H1 (cell line): ENCODE measurements around the gene RIT2. TPM values are rescaled to one million over a fixed set of nuclear protein-coding genes. Genes with fewer than 3 reads are reported as not detected.

Experiments
- CTCF ChIA-PET: fragments of 300-600 bp; sonication (Branson Sonifier 250); formaldehyde crosslinking; loops from one replicate; lab custom pipeline; 2021; ENCODE audit not compliant: partially characterized antibody; lab: Charles Lee
- POLR2A ChIA-PET: fragments of 300-600 bp; sonication (Branson Sonifier 250); formaldehyde crosslinking; loops from one replicate; lab custom pipeline; 2021; ENCODE audit warnings: inconsistent platforms; ENCODE audit not compliant: partially characterized antibody; lab: Charles Lee
- DNase-seq, 2 experiments: peaks; one replicate each; pipeline versions ENCODE4 v3.0.0 to v3.0.0-alpha.2; 2010 to 2022; ENCODE audit warnings: low spot score in 2 of 2, low read depth in 1 of 2, mixed read lengths in 1 of 2
- FAIRE-seq: peaks from 2 replicates; lab custom pipeline; 2011; peaks lifted over from hg19 to GRCh38; lab: Jason Lieb, UNC
- H2AFZ ChIP-seq: 2 replicates; pipeline ENCODE4 v1.8.1; 2012; ENCODE audit warnings: low read length, inconsistent platforms
- H2AK5ac ChIP-seq: 2 replicates; pipeline ENCODE4 v1.6.1; 2013; ENCODE audit warnings: low read depth, low read length
- H2BK120ac ChIP-seq: replicated peaks from 2 replicates; pipeline ENCODE3; 2013; ENCODE audit warnings: low read depth, low read length, inconsistent platforms
- H2BK12ac ChIP-seq: 2 replicates; pipeline ENCODE4 v1.6.1; 2013; ENCODE audit warnings: low read depth, low read length
- H2BK15ac ChIP-seq: 2 replicates; pipeline ENCODE4 v1.6.1; 2013; ENCODE audit warnings: low read length
- H2BK20ac ChIP-seq: 2 replicates; pipeline ENCODE4 v1.6.1; 2013; ENCODE audit warnings: low read length
- H2BK5ac ChIP-seq: 2 replicates; pipeline ENCODE4 v1.6.1; 2013; ENCODE audit warnings: low read depth, low read length
- H3K14ac ChIP-seq: 2 replicates; pipeline ENCODE4 v1.6.1; 2013; ENCODE audit warnings: inconsistent platforms; ENCODE audit not compliant: insufficient read length
- H3K18ac ChIP-seq: 2 replicates; pipeline ENCODE4 v1.6.1; 2013; ENCODE audit warnings: low read length; ENCODE audit errors: extremely low read depth
- H3K23ac ChIP-seq: 2 replicates; pipeline ENCODE4 v1.6.1; 2013; ENCODE audit warnings: inconsistent platforms; ENCODE audit not compliant: insufficient read length
- H3K23me2 ChIP-seq: 2 replicates; pipeline ENCODE4 v1.6.1; 2013; ENCODE audit warnings: low read depth, low read length
- H3K27ac ChIP-seq: 2 replicates; pipeline ENCODE4 v1.6.1; 2011; ENCODE audit warnings: low read depth, low read length, inconsistent platforms
- H3K27me3 ChIP-seq, 4 experiments: replicated peaks in 1 of 4; 1 replicate in 1 of 4; 2 replicates in 3 of 4; pipeline versions ENCODE4 v1.6.1 to v1.8.1; 2011 to 2013; ENCODE audit warnings: low read length in 3 of 4, mild to moderate bottlenecking in 3 of 4, inconsistent platforms in 2 of 4, mixed read lengths in 2 of 4, moderate library complexity in 1 of 4; ENCODE audit not compliant: control insufficient read depth in 3 of 4, insufficient read depth in 3 of 4; ENCODE audit errors: extremely low read depth in 1 of 4
- H3K36me3 ChIP-seq, 4 experiments: 2 replicates each; pipeline versions ENCODE4 v1.6.1 to v1.8.1; 2011 to 2013; ENCODE audit warnings: mild to moderate bottlenecking in 4 of 4, low read length in 3 of 4, moderate library complexity in 2 of 4, control low read depth in 1 of 4, inconsistent platforms in 1 of 4; ENCODE audit not compliant: insufficient read depth in 4 of 4, control insufficient read depth in 2 of 4
- H3K4ac ChIP-seq: replicated peaks from 2 replicates; pipeline ENCODE3; 2013; ENCODE audit warnings: low read length, low read depth, mixed read lengths, inconsistent platforms; ENCODE audit not compliant: insufficient read length
- H3K4me1 ChIP-seq, 4 experiments: replicated peaks in 1 of 4; 1 replicate in 1 of 4; 2 replicates in 3 of 4; pipeline versions ENCODE4 v1.6.1 to v1.8.1; 2011 to 2013; ENCODE audit warnings: low read length in 3 of 4, inconsistent platforms in 2 of 4, mixed read lengths in 1 of 4; ENCODE audit not compliant: insufficient read depth in 4 of 4, control insufficient read depth in 3 of 4
- H3K4me2 ChIP-seq, 2 experiments: 2 replicates each; pipeline versions ENCODE4 v1.6.1 to v1.8.1; 2011 to 2013; ENCODE audit warnings: low read depth in 2 of 2, low read length in 2 of 2, control low read depth in 1 of 2, inconsistent platforms in 1 of 2, mild to moderate bottlenecking in 1 of 2; ENCODE audit not compliant: insufficient read depth in 1 of 2
- H3K4me3 ChIP-seq, 4 experiments: fragments of 200-600, 300-600 bp in 1 of 4; sonication (generic), shearing (Covaris generic), sonication (Bioruptor Twin) in 1 of 4; 2 replicates each; pipeline versions ENCODE4 v1.5.1 to v1.8.1; 2011 to 2016; ENCODE audit warnings: low read length in 4 of 4, low read depth in 3 of 4, control low read depth in 2 of 4, inconsistent platforms in 2 of 4, mild to moderate bottlenecking in 2 of 4, mixed read lengths in 1 of 4, moderate library complexity in 1 of 4; ENCODE audit not compliant: insufficient read depth in 2 of 4; ENCODE audit errors: extremely low read depth in 1 of 4
- H3K56ac ChIP-seq: replicated peaks from 2 replicates; pipeline ENCODE3; 2013; ENCODE audit warnings: low read depth, mild to moderate bottlenecking, mixed read lengths, low read length, inconsistent platforms; ENCODE audit not compliant: insufficient read length
- H3K79me1 ChIP-seq: 2 replicates; pipeline ENCODE4 v1.6.1; 2013; ENCODE audit warnings: low read depth, low read length, control low read depth
- H3K79me2 ChIP-seq, 2 experiments: 2 replicates each; pipeline versions ENCODE4 v1.6.1 to v1.8.1; 2012 to 2013; ENCODE audit warnings: low read length in 2 of 2, mild to moderate bottlenecking in 2 of 2, inconsistent platforms in 1 of 2; ENCODE audit not compliant: insufficient read depth in 2 of 2, control insufficient read depth in 1 of 2
- H3K9ac ChIP-seq, 4 experiments: replicated peaks in 1 of 4; 1 replicate in 1 of 4; 2 replicates in 3 of 4; pipeline versions ENCODE4 v1.6.1 to v1.8.1; 2011 to 2013; ENCODE audit warnings: low read depth in 3 of 4, low read length in 3 of 4, control low read depth in 2 of 4, mild to moderate bottlenecking in 2 of 4, moderate library complexity in 2 of 4, inconsistent platforms in 1 of 4; ENCODE audit errors: extremely low read depth in 1 of 4
- H3K9me3 ChIP-seq, 2 experiments: 2 replicates each; pipeline versions ENCODE4 v1.6.1 to v1.8.1; 2012 to 2013; ENCODE audit warnings: mild to moderate bottlenecking in 2 of 2, moderate library complexity in 2 of 2, control low read depth in 1 of 2, inconsistent platforms in 1 of 2, low read depth in 1 of 2, low read length in 1 of 2, mixed read lengths in 1 of 2; ENCODE audit not compliant: insufficient read depth in 2 of 2
- H4K20me1 ChIP-seq, 2 experiments: replicated peaks in 1 of 2; 2 replicates each; pipeline versions ENCODE3 to v1.8.1; 2011 to 2013; ENCODE audit warnings: inconsistent platforms in 2 of 2, low read length in 2 of 2, mild to moderate bottlenecking in 1 of 2; ENCODE audit not compliant: insufficient read depth in 2 of 2, control insufficient read depth in 1 of 2
- H4K5ac ChIP-seq: 2 replicates; pipeline ENCODE4 v1.6.1; 2013; ENCODE audit warnings: low read length, low read depth, mixed read lengths, inconsistent platforms; ENCODE audit not compliant: insufficient read length
- H4K8ac ChIP-seq: 2 replicates; pipeline ENCODE4 v1.8.0; 2013; ENCODE audit warnings: mild to moderate bottlenecking, moderate library complexity, low read length, inconsistent platforms; ENCODE audit not compliant: insufficient read depth; ENCODE audit errors: extremely low read depth
- H4K91ac ChIP-seq: replicated peaks from 2 replicates; pipeline ENCODE3; 2013; ENCODE audit warnings: low read length, mixed read lengths, inconsistent platforms; ENCODE audit not compliant: insufficient read length
- CHD1 ChIP-seq: IDR thresholded peaks from 2 replicates; pipeline ENCODE4 v1.6.1; 2012; ENCODE audit warnings: low read depth, low read length, improper control_type of control experiment
- HDAC6 ChIP-seq: IDR thresholded peaks from one replicate; pipeline ENCODE4 v1.7.1; 2012; ENCODE audit warnings: low read depth, mild to moderate bottlenecking, inconsistent platforms, low read length, moderate library complexity
- POLR2A ChIP-seq, 2 experiments: IDR thresholded peaks; 1 replicate in 1 of 2; 2 replicates in 1 of 2; pipeline ENCODE4 v1.6.1; 2011; ENCODE audit warnings: low read depth in 2 of 2, low read length in 2 of 2, mild to moderate bottlenecking in 2 of 2; ENCODE audit errors: control extremely low read depth in 1 of 2
- WGBS, 2 experiments: shearing (Covaris generic) in 1 of 2; methylation state at CpG; one replicate each; pipeline versions ENCODE4 v1.1.6 to v1.1.7; 2013 to 2015; ENCODE audit warnings: low lambda C conversion rate in 2 of 2, mixed read lengths in 2 of 2, inconsistent platforms in 1 of 2, low coverage in 1 of 2, missing lambda C conversion rate in 1 of 2; ENCODE audit not compliant: insufficient replicate concordance in 2 of 2, insufficient coverage in 1 of 2, insufficient read length in 1 of 2; ENCODE audit errors: extremely low coverage in 1 of 2, missing lambda C conversion rate in 1 of 2; 5-methylcytosine and 5-hydroxymethylcytosine counted together
- polyA plus RNA-seq, 7 experiments: library from polyadenylated mRNA; depleted of rRNA in 3 of 7; stranded (reverse) in 5 of 7; unstranded in 2 of 7; fragments of >200 nt in 5 of 7; fragments of 200-250 nt in 2 of 7; gene quantifications; 1 replicate in 5 of 7; 2 replicates in 1 of 7; 4 replicates in 1 of 7; pipeline versions ENCODE4 v1.2.1 to v1.2.3, GENCODE V29; 2011 to 2013; ENCODE audit warnings: missing spikeins in 2 of 7, mixed read lengths in 2 of 7
- total RNA-seq: library from RNA; stranded (reverse); fragmentation: NEBNext Ultra II Directional; extraction: Animal tissue kit (Norgen Biotek cat#: 25700); gene quantifications from 2 replicates; pipeline ENCODE4 v1.2.1, GENCODE V29; 2021

Gene RIT2
- total and polyA plus RNA-seq, 2 of the 8 experiments (the other 6 are each of a cell fraction or from before 2014, with no cell fraction given), result 0.67 to 3.2 TPM

- Histone ChIP-seq H2BK12ac (no peak overlapping the region), H3K4me1 (no peaks in the 10 kb centered on the region), H2BK5ac (no peak overlapping the region), H3K23ac (no peak overlapping the region), H3K27ac (no peak overlapping the region), H2AFZ (no peak overlapping the region), H3K4me2 (no peak overlapping the region), H3K4ac (no peak overlapping the region), H2AK5ac (no peak overlapping the region), H3K4me3 (no peak overlapping the region), H3K79me1 (no peaks in the 10 kb centered on the region), H3K9me3 (no peaks in the 10 kb centered on the region), H3K27me3 (no peaks in the 10 kb centered on the region), H3K23me2 (no peaks in the 10 kb centered on the region), H3K79me2 (no peaks in the 10 kb centered on the region), H4K5ac (no peak overlapping the region), H3K9ac (no peak overlapping the region), H2BK120ac (no peak overlapping the region), H4K20me1 (no peaks in the 10 kb centered on the region), H3K14ac (no peak overlapping the region), H4K8ac (no peak overlapping the region), H3K18ac (no peak overlapping the region), H3K36me3 (no peaks in the 10 kb centered on the region), H2BK15ac (no peak overlapping the region), H2BK20ac (no peak overlapping the region), H3K56ac (no peak overlapping the region), H4K91ac (no peak overlapping the region)
- no peak for FAIRE-seq
- WGBS, 2 experiments, result 81% methylated on average over 1 of the region's 1 CpG; no CpG with 5 or more reads in 1 of the 2 experiments
- TF ChIP-seq HDAC6, result no peak
- TF ChIP-seq POLR2A (IDR thresholded peaks at IDR 0.05; ENCODE audit: control extremely low read depth in 1 of 2, low read depth in 2 of 2, low read length in 2 of 2), result no peak
- no peak for TF ChIP-seq CHD1
- no peak for DNase-seq
- ChIA-PET CTCF (interaction anchor here (0.6 to 1.3 kb wide), 4 partner anchors 16 to 1419 kb away, joined by 3 to 5 read pairs (median 3); no protein-coding TSS in a partner anchor), POLR2A (no interaction called here)
These were observed 160.6 kb downstream of the RIT2 start for GRCh38 chr18:42954887-42955286.
